Measurements from ENCODE around the gene TEP1. TPM values are rescaled to one million over a fixed set of nuclear protein-coding genes. Genes with fewer than 3 reads are reported as not detected.

TEP1 gene
- total and polyA plus RNA-seq, 2 of the 13 experiments (the other 11 are each of a cell fraction or from before 2014, with no cell fraction given) = 11.0 to 12.8 TPM

DNA sequence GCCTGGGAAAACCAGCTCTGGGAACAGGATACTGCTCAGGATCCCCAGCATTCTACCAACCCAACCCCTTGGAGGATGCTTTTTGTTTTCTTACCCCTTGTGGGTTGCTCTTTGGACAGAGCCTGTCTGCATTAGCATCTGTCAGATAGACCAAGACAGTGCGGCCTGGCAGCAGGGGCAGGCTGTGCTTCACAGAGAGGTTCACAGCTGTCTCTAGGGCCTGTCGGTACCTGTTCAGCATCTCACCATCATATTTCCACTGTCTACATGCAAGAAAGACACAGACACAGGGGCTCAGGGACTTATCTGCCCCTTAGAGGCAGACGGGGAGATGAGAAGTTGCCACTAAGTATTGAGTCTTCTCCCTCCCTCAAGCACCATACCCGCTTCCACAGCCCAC lies 21.8 kb downstream of the TEP1 start:
- ChIA-PET POLR2A (no interaction called here), CTCF (ENCODE audit: low intra/inter-chr PET ratio, low total read pairs) (no interaction called here)
- FAIRE-seq (no peak), ATAC-seq (no peak), DNase-seq (ENCODE audit: low spot score) (no peak)
- in situ Hi-C loops (cut with HindIII; ENCODE audit: extremely low pct_ligation_motif_present, low pct_unique_long_range_greater_than_20kb) (no loop called here), intact Hi-C loops (cut with micrococcal nuclease; ENCODE audit: unreplicated experiment) (no loop called here)
- Histone ChIP-seq H3K27ac (ENCODE audit: extremely low read length, insufficient read depth, low read length) (no peak overlapping the region), H3K4me3 (replicated peaks in 1 of 3; ENCODE audit: insufficient read depth in 1 of 3, low read depth in 2 of 3, low read length in 3 of 3) (no peak overlapping the region), H3K79me2 (ENCODE audit: insufficient read depth, low read length) (no peaks in the 10 kb centered on the region), H3K9me3 (ENCODE audit: low read length) (no peaks in the 10 kb centered on the region), H4K20me1 (ENCODE audit: insufficient read depth, low read length) (no peaks in the 10 kb centered on the region), H3K9ac (ENCODE audit: insufficient read depth, low read depth, low read length) (no peak overlapping the region), H3K4me1 (ENCODE audit: insufficient read depth, low read length) (no peaks in the 10 kb centered on the region), H3K36me3 (replicated peaks in 1 of 2; ENCODE audit: control insufficient read depth in 1 of 2, insufficient read depth in 2 of 2, low read length in 2 of 2) (peaks cover 20 to 30% of the 10 kb centered on the region in 2 experiments; a peak in 4 of 5 replicates), H3K4me2 (ENCODE audit: low read depth, low read length) (no peak overlapping the region), H3K27me3 (ENCODE audit: control insufficient read depth in 1 of 2, insufficient read depth in 2 of 2, low read length in 2 of 2) (no peaks in the 10 kb centered on the region), H2AFZ (ENCODE audit: low read length) (no peak overlapping the region)
- WGBS (ENCODE audit: low lambda C conversion rate) = 96% methylated on average over 4 of the region's 4 CpGs
- BruUV-seq (replicated peaks) = no TSS peak
- no peak for TF ChIP-seq ATF5 (CRISPR knock-in tag; IDR thresholded peaks at IDR 0.05; ENCODE audit: low read depth)
- TF ChIP-seq PLRG1 (conservative IDR thresholded peaks at IDR 0.05) = no peak
- TF ChIP-seq CHD2 (IDR thresholded peaks at IDR 0.05; ENCODE audit: low read depth, low read length) = no peak
- TF ChIP-seq ZFP91 (CRISPR knock-in tag; IDR thresholded peaks at IDR 0.05; ENCODE audit: borderline replicate concordance) = no peak
- no peak for TF ChIP-seq ZIK1 (CRISPR knock-in tag; IDR thresholded peaks at IDR 0.05; ENCODE audit: borderline replicate concordance, low read depth)
- TF ChIP-seq, protein P1, sequence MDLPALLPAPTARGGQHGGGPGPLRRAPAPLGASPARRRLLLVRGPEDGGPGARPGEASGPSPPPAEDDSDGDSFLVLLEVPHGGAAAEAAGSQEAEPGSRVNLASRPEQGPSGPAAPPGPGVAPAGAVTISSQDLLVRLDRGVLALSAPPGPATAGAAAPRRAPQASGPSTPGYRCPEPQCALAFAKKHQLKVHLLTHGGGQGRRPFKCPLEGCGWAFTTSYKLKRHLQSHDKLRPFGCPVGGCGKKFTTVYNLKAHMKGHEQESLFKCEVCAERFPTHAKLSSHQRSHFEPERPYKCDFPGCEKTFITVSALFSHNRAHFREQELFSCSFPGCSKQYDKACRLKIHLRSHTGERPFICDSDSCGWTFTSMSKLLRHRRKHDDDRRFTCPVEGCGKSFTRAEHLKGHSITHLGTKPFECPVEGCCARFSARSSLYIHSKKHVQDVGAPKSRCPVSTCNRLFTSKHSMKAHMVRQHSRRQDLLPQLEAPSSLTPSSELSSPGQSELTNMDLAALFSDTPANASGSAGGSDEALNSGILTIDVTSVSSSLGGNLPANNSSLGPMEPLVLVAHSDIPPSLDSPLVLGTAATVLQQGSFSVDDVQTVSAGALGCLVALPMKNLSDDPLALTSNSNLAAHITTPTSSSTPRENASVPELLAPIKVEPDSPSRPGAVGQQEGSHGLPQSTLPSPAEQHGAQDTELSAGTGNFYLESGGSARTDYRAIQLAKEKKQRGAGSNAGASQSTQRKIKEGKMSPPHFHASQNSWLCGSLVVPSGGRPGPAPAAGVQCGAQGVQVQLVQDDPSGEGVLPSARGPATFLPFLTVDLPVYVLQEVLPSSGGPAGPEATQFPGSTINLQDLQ (CRISPR knock-in tag; IDR thresholded peaks at IDR 0.05) = no peak
- TF ChIP-seq SRSF4 (IDR thresholded peaks at IDR 0.05; ENCODE audit: low read depth, low read length, poor library complexity, severe bottlenecking) = no peak
- no peak for TF ChIP-seq SSRP1 (CRISPR knock-in tag; IDR thresholded peaks at IDR 0.05)
- TF ChIP-seq TCF7L2 (IDR thresholded peaks at IDR 0.05; ENCODE audit: low read depth, low read length) = no peak
- TF ChIP-seq BATF2 (CRISPR knock-in tag; IDR thresholded peaks at IDR 0.05) = no peak
- TF ChIP-seq, protein P2, sequence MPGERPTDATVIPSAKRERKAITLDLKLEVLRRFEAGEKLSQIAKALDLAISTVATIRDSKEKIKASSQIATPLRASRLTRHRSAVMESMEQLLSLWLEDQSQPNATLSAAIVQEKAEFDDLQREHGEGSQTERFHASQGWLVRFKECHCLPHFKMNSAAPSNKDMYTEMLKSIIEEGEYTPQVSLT (CRISPR knock-in tag; IDR thresholded peaks at IDR 0.05; ENCODE audit: borderline replicate concordance, low read depth) = no peak
